Stimulated activated CD4-positive, alpha-beta T cell treated with anti-CD3 and anti-CD28 coated beads, Interleukin-2, amount 100 ng/mL, for 4 hours (primary cell): ENCODE data around the gene RHOH.
"Not testable (repeated sequence)": the region's sequence is repeated elsewhere in the genome, so short reads cannot be mapped to it uniquely, and the experiment has no call there.

Experiments used
- DNase-seq: peaks from one replicate; pipeline ENCODE4 v3.0.0-alpha.2; 2020; ENCODE audit warnings: low read depth

The RHOH gene, protein sequence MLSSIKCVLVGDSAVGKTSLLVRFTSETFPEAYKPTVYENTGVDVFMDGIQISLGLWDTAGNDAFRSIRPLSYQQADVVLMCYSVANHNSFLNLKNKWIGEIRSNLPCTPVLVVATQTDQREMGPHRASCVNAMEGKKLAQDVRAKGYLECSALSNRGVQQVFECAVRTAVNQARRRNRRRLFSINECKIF

DNA sequence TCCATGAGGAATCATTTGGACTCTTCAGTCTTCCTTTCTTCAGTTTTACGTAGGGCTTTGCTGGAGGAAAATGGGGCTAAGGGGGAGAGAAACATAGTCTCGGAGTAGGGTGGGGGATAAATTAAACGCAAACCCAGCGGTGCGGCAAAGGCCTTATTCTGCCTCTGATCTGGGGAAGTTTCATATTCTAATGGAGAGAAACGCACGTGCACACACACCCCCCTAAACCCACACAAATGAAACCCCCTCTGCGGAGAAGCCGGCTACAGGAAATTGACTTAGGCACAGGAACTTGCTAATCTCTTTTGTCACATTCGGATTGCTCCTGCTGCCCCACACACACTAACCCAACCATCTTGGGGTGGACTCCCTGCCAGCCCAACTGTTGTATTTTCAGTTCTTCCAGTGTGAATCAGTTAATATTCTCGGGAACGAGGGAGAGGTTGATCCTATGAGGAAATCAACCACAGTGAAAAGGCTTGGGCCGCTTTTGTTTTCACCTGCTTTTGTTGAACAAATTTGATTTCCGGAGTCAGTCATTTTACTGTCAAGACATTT lies at the start of gene RHOH:
TSS of gene RHOH (plus strand) at position 308 of the 558 bp plus-strand sequence. CDS start 46,356 bp downstream, outside the sequence.
- peak; percentile 73 for DNase-seq

DNA sequence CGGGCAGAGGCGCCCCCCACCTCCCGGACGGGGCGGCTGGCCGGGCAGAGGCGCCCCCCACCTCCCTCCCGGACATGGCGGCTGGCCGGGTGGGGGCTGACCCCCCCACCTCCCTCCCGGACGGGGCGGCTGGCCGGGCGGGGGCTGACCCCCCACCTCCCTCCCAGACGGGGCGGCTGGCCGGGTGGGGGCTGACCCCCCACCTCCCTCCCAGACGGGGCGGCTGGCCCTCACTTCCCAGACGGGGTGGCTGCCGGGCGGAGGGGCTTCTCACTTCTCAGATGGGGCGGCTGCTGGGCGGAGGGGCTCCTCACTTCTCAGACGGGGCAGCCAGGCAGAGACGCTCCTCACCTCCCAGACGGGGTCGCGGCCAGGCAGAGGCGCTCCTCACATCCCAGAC lies 49.3 kb upstream of the RHOH start:
- not testable (repeated sequence) for DNase-seq

DNA sequence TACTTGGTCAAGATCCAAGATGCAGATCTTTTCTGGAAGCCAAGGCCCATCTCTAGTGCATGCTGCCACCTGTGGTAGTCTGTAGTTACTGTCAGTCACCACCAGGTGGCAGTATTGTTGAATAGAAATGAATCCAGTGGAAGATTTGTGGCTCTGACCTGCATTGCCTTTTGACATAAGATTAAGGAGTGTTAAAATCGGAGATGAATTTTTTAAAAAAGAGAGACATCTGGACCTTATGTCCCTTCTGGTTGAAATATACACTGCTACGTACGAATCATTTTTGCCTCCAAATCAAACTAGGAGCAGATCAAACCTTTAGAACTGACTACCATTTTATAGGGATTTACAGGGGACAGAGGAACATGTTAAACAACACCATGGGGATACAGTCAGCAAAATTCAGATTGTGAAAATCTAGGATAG lies 46.9 kb upstream of the RHOH start:
- peak; percentile 64 for DNase-seq

DNA sequence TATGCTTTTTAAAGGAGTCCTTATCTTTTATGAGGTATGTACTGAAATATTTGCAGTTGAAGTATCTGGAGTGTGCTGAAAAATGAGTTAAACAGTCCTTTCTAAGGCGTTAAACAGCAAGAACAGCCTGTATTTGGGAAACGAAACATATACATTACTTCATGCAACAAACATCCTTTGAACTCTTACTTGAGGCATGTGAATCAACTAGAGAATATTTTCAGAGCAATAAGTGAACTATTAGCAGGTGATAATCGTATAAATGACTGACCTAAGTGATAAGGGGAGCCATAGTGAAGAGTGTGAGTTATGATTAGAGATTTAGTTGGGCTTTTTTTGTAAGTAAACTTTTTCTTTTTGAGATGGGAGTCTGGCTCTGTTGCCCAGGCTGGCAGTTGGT lies 45.9 kb upstream of the RHOH start:
- DNase-seq, result no peak

DNA sequence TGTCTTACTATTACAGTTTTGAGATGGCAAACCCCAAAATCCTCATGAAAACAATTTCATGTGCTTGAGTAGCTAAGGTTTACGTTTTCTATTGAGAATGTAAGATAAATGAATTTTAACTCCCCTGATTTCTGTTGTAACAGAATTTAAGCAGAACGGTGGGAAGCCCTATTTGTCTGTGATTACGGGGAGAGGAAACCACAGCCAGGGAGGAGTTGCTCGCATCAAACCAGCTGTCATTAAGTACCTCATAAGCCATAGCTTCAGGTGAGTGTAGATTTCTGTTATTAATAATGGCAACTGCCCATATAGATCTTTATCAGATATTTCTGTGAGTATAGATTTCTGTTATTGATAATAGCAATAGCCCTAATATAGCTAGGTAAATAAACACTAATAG lies 44.2 kb upstream of the RHOH start:
- peak; percentile 11 for DNase-seq

DNA sequence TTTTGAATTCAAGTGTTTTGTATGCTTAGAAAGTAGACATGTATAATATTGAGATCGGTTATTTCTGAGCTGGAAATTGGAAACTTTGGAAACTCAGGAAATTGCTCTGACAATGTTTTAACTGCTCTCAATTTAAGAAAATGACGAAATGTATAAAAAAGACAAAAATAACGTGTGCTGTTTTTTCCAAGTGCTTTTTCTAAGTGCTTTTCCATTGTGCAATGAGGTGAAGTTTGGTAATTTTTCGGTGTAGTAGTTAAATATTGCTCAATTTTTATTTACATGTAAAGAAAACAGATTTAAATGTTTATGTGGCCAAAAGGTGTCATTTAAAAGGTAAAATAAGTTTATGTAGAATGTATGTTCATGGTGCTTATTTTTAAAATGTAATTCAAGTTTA lies 39.4 kb upstream of the RHOH start:
- DNase-seq, result no peak

DNA sequence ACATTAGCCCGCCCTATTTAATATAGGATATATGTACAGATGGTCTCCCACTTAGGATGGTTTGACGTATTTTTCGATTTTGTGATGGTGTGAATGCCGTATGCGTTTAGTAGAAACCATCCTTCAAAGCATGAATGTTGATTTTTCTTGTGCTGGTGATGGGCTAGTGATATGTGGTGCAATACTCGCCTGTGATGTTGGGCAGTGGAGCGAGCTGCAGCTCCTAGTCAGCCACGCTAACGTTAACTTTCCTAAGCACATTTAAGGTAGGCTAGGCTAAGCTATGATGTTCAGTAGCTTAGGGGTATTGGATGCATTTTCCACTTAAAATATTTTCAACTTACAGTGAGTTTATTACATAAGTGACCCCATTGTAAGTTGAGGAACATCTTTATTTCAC lies 36.6 kb upstream of the RHOH start:
- no peak for DNase-seq

DNA sequence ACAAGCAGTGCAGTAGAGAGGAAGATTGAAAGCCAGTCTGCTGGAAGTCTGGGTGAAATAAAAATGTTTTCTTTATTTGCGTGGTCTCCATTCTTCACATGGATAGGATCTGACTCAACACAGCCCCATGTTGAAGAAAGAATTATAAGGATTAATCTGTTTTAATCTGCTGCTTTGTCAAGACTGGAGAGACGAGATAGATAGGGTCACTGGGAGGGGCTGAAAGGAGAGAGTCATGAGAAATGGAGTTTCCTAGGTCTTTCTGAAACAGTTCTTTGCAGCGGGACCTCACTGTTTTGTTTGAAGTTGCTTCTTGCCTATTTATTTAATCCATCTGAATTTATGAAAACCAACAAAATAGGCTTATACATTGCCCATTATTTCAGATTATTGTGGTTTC lies 32.4 kb upstream of the RHOH start:
- no peak for DNase-seq

DNA sequence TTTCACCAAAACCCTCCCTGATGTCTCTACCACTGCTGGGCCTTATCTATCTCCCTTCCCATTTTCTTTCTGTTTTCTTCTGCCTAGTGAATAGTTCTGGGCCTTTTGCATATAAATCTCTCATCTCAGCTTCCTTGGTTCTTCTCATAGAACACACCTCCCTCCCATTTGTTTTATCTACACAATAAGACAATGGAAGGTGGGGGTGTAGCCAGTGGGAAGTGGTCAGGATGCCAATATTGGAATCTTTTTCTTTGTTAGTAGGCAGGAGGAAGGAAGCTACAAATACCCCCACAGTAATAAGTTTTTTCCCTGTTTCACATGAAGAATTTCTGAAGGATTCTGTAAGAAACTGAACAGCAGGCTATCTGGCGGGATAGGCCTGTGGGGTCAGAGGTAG lies 30.9 kb upstream of the RHOH start:
- no peak for DNase-seq

DNA sequence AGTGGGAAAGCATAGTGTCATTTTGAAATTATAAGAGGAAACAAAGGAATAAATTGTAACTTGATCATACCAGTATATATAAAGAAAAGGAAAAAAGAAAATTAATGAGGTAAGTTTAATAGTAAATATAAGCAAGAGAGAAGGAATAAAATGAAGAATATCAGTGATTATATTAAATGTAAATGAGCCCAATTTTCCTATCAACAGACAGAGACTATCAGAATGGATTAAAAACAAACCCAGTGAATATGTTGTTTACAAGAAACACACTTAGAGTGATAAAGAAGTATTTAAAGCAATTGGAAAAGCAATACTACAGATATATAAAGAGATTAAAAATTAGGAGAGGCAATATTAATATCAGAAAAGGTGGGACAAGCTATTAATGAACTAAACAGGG lies 28.8 kb upstream of the RHOH start:
- DNase-seq, result no peak

DNA sequence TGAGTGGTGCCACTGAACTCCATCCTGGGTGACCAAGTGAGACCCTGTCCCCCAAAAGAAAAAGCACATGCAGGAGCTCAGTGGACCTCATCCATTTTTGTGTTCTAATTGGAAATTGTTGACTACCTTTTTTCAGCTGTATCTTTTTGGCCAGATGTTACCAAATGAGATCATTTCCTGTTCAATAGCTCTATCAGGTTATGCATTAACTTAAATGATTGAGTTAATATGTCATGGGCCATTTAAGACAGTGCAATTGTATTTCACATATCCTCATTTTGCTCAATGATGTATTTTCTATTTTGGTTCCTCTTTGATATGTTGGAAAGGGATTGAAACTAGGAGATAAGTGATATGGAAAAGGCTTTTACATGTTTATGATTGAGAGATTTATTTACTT lies 26.2 kb upstream of the RHOH start:
- DNase-seq, result no peak

DNA sequence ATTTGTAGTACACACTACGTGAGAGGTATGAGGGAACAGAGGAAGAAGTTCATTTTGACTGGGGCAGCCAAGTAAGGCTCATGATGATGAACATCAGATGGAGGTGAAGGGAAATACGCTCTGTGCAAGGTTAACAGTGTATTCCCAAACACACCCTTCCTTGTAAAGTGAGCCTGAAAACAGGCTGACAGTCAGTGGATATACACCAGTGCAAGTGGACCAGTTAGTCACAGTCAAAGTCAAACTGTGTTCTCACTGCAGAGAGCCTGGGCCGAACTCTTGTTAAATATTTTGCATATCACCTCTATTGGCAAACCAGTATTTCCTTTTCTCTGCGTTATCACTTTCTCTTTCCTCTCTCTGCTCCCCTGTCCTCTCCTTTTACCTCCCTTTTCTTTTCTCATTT lies 23.4 kb upstream of the RHOH start:
- DNase-seq, result no peak

DNA sequence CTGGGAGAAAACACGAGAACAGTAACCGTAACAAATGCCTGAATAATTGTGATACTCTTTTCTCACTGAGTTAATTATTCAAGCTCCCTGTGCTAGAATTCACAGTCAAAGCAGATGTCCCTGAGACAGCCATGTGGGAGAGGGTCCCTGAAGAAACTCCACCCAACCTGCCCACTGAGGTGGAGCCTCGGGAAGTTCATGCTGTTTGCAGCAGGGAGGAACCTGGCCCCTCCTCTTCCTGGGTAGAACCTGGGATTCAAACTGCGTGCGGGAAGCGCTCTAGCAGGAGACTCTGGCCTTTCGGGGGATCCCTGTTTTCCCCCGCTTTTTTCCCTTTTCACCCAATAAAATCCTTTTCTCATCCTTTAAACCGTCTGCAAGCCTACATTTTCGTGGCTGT lies 20.2 kb upstream of the RHOH start:
- no peak for DNase-seq

DNA sequence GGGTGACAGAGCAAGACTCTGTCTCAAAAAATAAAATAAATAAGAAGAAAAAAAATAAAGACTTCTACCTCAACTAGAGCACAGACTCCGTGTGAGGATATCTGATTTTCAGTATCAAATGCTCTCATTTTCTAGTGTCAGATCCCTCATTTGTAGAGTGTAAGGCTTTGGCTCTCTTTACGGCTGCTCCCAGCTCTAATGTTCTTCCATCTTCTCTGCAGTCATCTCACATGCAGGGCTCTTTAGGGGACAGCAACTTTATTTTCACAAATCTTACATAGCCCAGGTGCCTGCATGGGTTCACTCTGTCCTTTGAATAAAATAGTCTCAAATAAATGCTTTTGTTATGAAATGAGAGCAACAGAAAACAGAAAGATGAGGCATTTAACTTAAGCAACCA lies 19.2 kb upstream of the RHOH start:
- no peak for DNase-seq

DNA sequence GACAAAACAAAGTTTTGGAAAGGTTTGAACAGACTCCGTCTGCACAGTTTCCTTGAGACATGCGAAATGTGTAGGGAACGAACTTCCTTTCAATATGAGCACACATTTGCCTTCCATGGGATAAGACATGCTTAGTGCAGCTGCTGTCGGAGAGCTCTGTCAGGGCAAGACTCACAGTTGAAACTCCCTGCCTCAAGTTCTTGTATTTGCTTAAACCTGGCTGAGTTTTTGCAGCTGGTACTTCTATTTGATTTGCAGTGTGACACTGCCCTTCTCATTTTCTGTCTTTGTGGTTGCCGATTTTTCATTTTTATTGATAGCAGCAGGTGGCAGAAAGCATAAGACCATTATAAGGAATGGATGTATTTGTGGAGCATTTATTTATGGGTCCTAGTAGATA lies 18.2 kb upstream of the RHOH start:
- DNase-seq, result no peak

DNA sequence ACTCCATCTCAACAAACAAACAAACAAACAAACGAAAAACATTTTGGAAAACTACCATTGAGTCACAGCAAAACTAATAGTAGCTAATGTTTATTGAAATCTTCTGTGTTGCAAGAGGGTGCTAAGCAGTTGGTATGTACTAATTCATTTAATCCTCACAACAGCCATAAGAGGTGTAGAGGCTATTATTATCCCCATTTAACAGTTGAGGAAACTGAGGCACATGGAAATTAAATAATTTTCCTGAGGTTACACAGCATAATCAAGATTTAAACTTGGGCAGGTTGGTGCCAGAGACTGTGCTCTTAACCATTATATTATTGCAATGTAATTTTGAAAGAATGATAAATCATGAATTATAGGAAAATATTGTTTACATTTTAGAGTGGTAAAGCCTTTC lies 17.5 kb upstream of the RHOH start:
- no peak for DNase-seq

DNA sequence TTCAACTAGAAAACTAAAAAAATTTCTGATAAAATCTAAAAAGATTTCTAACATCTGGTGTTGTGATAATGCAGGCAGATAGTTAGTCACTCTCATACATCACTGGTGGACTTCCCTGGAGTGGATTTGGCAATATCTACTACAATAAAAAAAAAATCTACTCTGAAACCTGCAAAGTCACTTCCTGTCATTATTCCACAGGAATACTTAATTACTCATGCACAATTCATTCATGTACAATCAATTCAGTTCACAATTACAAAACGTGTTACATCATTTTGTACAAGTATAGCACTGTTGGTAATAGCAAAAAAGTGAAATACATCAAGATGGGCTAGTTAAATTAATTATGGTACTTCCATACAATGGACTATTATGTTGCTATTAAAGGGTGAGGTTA lies 16.5 kb upstream of the RHOH start:
- DNase-seq, result no peak

DNA sequence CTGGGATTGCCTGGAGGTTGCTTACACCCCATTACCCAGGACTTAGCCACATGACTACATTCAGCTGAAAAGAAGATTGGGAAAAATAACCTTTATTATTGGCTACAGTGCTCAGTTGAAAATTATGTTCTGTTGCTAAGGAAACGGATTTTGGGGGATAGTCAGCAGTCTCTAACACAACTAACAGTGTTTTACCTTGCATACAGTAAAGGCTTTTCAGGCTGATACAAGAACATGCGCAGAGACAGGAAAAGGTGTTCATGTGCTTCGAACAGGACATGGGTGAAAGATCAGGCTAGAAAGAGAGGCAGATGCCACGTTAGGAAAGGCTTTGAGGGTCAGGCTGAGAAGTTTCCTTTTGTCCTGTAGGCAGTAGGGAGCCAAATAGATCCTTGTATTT lies 14.8 kb upstream of the RHOH start:
- DNase-seq, result no peak

DNA sequence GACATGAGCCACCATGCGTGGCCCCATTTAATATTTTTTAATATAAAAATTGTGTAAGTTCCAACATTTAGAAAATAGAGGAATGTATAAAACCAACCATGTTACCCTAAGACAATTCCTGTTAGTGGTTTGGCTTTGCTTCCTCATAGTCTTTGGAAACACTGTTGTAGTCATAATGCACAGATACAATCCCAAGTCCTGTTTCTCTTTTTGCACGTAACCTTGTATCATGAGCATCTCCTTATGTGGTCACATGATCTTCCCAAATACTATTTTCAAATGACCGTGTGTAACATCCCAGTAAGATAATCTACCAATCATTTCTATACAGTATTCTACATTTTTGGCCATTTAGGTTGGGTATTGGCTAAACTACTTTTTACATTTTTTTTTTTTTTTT lies 13.9 kb upstream of the RHOH start:
- no peak for DNase-seq

DNA sequence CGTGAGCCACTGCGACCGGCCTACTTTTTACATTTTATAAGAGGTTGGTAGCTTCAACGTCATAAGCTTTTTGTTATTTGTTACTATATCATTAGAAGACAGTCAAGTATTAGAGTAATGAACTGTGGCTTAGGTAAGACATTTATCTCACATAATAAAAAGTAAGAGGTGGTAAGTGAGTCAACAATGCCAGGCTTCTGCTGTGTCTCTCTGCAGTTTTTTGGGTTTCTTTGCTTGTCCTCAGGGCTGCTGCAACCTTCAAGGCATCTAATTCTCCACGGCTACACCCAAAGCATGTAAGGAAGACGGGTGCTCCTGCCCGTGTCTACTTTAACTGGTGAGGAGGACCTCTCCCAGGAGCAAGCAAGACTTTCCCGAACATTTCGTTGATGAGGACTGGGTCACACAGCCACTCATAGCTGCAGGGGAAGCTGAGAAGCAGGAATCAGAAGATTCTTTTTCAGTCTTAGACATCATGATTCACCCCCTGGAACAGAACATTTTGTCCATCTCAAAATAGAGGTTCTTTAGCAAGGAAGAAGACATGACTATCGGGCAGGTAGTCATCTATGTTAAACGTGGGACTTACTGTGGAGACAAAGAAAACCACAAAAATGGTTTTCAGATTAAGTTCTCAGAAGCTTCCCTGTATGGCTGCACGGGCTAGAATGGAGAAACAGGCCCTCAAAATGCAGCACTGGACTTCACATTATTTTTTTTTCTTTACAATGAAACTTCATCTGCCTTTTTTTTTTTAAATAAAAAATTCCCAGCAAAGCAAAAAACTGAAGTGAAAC lies 13.0 kb upstream of the RHOH start:
- no peak for DNase-seq

DNA sequence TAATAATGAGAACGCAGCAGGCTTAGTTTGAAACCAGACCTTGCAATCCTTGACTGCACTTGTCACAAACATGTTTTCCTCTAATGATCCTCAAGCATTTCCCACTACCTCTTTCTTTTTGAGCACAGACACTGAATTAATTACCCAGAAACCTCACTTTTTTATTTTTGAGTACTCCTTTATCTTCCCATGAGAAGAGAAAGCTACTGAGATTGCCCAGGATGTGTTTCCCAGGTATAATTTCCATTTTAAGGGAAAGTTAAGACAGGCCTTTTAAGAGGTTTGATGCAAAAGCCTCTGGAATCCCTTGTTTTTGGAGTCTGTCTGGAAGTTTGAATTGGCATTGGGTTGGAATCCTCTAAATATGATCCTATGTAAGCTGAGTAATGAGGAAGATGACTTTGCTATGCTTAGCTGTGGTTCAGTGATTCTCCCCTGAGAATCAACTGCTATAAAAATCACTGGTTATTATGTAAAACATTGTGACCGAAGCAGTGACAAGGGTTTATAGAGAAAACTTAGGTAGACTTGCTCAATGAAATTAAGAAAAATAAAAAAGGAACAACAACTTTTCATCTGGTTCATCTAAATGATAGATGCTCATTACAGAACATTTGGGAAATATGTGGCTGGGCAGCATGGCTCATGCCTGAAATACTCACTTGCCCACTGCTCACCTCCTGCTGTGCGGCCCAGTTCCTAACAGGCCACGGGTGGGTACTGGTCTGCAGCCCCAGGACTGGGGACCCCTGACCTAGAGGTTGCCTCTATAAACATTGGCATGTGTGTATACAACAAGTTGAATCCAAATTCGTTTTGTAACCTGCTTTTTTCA lies 10.8 kb upstream of the RHOH start:
- DNase-seq, result no peak

DNA sequence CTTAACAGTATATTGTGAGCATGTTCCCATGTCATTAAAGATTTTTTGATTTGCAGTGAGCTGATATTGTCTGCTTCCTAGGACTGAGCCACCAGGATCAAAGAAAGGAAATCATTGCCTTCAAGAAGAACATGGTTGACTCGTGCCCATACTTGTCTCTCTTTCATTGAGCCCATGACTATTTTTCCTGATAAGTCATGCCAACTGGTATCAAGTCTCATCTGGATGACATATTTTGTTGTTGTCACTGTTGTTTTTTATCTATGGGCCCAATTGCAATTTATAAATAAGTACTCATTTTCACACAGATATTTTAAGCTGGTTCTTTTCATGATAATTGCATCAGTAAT lies 10.2 kb upstream of the RHOH start:
- DNase-seq, result no peak

DNA sequence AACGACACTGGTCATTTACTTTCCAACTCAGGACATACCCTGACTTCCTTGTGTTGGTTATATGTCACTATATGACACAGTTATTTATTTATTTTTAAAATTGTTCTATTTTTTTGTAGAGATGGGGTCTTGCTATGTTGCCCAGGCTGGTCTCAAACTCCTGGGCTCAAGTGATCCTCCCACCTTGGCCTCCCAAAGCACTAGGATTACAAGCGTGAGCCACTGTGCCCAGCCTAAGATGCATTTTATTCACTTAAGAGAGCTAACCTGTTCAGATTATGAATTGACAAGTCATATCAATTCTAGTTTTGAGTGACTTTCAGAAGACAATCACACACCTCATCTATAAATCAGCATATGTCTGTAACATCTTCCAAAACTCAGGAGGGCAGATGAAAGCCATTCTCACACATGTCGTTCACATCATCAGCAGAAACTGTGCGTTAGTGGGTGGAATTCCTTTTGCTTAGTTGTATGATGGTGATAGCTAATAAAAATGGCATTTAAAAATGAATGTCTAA lies 9.4 kb upstream of the RHOH start:
- DNase-seq, result no peak
